HG02840 (cell line): ENCODE results near the gene CT47A1.
"Not testable (repeated sequence)": the region's sequence is repeated elsewhere in the genome, so short reads cannot be mapped to it uniquely, and the experiment has no call there.

Experiments used
- ATAC-seq: cut with Tn5 transposase; IDR thresholded peaks from one replicate; pipeline ENCODE4 v1.9.1; 2021; ENCODE audit warnings: mild to moderate bottlenecking, moderate library complexity, moderate number of reproducible peaks; ENCODE audit not compliant: unreplicated experiment, low FRiP score

Gene CT47A1

DNA sequence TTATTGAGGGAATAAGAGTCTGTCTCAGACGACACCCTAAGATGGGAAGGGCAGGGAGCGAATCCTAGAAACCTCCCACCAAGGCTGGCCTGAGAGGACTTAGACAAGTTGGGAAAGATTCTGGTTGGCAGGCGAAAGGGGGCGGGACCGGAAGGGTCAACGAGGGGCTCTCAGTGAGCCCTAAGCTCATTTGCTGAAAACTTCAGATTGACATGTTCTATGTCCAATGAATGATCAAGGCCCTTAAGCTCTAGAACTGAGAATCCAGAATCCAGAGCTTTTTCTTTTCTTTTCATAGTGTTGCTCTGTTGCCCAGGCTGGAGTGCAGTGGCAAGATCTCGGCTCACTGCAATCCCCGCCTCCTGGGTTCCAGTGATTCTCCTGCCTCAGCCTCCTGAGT, at the start of gene CT47A1:
CT47A1 (minus strand) TSS at position 101 of the 400 bp plus-strand sequence. CDS start 231 bp downstream, outside the sequence.
- not testable (repeated sequence) for ATAC-seq

DNA sequence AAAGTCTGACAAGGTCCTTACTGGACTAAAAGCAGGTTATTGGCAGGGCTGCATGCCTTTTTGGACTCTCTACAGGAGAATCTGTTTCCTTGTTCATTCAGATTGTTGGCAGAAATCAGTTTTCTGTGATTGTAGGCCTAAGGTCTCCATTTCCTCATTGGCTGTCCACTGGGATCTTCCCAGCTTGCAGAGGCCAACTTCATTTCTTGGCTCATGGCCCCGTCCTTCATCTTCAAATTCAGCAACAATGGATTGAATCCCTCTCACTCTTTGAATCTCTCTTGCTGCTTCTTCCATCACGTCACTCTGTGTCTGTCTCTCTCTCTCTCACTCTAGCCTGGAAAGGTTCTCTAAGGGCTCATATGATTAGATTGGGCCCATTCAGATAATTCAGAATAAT, 47.0 kb upstream of the CT47A1 start:
- no peak for ATAC-seq

DNA sequence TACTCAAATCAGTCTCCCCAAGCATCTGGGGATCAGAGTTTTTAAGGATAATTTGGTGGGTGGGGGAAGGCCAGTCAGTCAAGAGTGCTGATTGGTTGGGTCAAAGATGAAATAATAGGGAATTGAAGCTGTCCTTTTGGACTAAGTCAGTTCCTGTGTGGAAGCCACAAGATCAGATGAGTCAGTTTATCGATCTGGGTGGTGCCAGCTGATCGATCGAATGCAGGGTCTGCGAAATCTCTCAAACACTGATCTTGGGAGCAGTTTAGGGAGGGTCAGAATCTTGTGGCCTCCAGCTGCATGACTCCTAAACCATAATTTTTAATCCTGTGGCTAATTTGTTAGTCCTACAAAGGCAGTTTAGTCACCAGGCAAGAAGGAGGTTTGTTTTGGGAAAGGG, 44.5 kb upstream of the CT47A1 start:
- ATAC-seq, result no peak

DNA sequence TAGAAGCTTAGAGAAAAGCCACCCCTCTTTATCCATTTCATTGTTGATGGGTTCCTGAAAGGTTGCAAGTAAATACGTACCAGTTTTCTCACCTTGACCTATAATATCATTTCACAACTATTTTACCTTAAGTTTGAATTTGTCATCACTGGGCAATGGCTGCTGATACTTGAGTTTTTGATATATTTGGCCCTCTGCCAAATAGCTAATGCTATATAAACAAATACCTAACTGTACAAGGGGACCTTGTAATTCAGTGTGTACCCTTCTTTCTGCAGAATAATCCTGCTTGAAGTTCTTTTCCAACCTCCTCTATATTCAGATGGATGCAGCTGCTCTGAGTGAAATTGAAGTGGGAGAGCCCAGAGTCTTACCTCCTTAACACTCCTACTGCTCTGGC, 42.9 kb upstream of the CT47A1 start:
- no peak for ATAC-seq

DNA sequence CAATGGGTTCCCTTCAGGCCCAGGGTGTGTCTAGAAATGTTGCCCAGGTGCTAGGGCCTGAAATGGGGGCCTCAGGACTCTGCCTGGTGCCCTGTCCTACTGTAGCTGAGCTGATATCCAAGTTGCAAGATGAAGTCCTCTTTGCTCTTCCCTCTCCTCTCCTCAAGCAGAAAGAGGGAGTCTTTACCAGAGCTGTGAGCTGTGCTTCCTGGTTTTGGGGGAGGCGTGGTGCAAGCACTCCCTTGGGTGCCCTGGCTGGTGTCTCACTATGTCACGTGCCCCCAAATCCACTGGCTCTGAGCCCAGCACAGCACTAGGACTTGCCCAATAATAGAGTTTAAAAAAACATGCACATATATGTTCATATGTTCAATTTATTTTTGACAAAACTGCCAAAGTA, 29.3 kb upstream of the CT47A1 start:
- no peak for ATAC-seq

DNA sequence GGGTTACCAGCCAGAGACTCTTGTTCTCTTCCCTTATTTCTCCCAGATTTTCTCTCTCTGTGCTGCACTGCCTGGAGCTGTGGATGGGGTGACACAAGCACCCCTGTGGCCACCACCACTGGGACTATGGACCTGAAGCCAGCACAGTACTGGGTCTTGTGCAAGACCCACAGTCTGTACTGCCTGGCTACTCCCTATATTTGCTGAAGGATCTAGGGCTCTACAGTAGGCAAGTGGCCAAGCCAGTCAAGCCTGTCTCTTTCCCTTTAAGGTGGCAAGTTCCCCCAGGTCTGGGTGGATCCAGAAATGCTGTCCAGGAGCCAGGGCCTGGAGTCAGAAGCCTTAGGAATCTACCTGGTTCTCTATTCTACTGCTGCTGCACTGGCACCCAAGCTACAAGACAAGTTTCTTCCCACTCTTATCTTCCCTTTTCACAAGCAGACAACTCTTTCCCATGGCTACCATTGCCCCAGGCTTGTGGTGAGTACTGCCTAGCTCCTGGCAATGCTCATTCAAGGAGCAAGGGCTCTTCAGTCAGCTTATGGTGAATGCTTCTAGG, 28.4 kb upstream of the CT47A1 start:
- no peak for ATAC-seq

DNA sequence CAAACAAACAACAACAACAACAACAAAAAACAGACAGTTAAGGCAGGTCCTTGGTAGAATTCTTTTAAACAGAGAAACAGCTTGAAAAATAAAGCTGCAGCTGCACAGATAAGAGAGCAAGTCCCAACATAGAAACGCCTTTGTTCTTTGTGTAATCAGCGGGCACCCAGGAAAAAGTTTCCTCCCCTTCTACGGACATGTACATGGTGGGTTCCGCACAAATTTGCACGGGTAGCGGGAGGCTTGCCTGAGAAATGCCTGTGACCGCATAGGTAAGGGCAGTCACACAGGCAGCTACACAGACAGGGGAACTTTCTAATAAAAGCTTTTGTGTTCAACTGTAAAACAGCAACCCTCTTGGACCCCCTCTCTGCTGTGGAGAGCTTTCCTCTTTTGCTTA, 25.7 kb upstream of the CT47A1 start:
- no peak for ATAC-seq

DNA sequence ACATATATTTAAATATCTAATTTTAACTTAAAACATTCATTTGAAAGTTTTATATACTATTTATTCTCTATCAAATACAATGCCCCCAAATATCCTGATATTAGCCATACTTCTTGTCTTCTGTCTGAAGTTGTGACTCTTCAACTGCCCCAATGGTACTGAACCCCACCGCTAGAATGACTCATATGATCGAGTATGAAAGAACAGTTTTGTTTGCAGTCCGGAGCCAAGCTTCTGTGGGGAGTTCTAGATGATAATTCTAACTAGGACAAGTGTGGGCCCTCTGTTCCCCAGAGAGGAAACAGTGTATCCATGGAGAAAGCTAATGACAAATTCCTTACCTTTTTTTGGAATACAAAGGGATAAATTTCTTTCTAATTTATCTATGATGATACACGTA, 24.7 kb upstream of the CT47A1 start:
- ATAC-seq, result no peak

DNA sequence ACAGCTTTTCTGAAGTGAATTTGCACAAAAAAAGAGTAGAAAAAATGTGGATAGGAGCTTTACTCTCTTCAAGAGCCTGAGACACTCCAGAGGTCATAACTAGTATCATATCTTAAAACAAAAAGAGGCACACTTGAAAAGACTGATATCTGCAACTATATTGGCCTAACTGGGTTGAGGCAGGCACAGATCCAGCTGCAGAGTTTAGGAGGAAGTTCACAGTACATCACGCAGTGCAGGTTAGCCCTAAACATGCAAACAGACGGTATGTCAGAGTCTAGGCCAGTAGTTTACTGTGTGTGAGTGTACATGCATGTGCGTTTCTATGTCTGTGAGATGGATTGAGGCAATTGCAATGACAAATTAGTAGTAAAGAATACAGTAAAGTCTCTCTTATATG, 24.2 kb upstream of the CT47A1 start:
- ATAC-seq, result no peak

DNA sequence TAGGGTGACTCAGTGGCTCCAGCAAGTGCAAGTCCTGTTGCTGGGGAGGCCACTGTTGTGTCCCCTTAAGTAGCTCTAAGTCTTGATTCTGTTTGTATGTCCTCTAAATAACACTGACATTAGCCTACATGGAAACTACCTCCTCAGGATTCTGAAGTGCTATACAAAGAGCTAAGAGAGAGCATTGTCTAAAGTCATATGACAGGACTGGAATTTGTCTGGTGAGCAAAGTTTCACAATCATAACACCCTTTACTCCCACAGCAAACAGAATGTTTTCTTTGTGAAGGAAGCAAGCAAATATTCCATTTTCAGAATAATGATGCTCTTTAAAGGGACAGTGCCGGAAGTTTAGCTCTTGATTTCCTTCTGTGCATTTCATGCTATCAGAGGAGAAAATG, 23.4 kb upstream of the CT47A1 start:
- ATAC-seq, result no peak

DNA sequence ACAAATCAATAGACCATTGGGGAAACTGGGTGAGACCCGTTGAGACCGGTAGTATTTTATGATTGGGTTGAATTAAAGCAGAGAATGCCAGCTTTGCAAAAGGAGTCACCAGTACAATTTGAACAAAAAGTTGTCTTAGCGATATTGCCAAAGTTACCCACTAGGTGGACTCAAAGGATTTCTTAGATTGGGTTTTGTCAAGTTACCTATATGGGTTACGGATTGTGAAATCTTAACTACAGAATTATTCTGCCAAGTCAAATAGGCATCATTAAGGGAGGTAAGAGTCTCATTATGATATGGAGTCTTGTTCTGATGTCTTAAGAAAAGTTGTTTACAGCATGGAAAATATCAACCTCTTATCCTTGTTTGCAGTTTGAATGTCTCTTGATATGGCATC, 15.0 kb upstream of the CT47A1 start:
- ATAC-seq, result no peak

DNA sequence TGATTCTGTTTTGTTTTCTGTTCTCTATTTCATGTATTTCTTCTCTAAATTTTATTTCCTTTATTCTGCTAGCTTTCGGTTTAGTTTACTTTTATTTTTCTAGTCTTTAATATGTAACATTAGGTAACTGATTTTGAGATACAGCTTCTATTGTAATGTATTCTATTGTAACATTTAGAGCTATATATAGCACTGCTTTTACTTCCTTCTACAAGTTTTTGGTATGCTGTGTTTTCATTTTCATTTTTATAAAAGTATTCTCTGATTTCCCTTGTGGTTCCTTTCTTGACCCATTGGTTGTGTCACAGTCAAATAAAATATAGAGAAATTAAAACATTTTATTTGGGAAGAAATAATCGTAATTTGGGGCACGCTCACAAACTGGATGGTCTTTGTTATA, 13.9 kb upstream of the CT47A1 start:
- no peak for ATAC-seq

DNA sequence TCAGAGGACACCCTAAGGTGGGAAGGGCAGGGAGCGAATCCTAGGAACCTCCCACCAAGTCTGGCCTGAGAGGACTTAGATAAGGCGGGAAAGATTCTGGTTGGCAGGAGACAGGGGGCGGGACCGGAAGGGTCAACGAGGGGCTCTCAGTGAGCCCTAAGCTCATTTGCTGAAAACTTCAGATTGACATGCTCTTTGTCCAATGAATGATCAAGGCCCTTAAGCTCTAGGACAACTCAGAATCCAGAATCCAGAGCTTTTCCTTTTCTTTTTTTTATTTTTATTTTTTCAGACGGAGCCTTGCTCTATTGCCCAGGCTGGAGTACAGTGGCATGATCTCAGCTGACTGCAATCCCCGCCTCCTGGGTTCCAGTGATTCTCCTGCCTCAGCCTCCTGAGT, 29.1 kb downstream of the CT47A1 start, which contains the start of gene CT47A7:
CT47A7 (minus strand) TSS at position 101 of the 400 bp plus-strand sequence. CDS start 255 bp downstream, outside the sequence.
- not testable (repeated sequence) for ATAC-seq
